Adipose tissue (tissue), 3 donors: ENCODE results near the gene CELF4. TPM values are rescaled to one million over a fixed set of nuclear protein-coding genes. Genes with fewer than 3 reads are reported as not detected.

Experiments
- H3K27ac ChIP-seq: one replicate; pipeline ENCODE4 v1.5.1; 2013; ENCODE audit warnings: low read depth, low read length
- WGBS, 3 donors: extraction: QIAGEN DNeasy Blood & Tissue Kit; methylation state at CpG; one replicate each; pipeline ENCODE4 v1.1.7; 2013; 5-methylcytosine and 5-hydroxymethylcytosine counted together
- polyA plus RNA-seq, 3 donors: library from polyadenylated mRNA; stranded (reverse); fragments of 200-250 nt; gene quantifications; one replicate each; pipeline ENCODE4 v1.2.3, GENCODE V29; 2013
- donor health status: healthy with polysubstance abuse.
- donor health status: Bipolar disorder and iron deficiency.
- donor health status: healthy.

CELF4 gene
- polyA plus RNA-seq, 3 donors = 0.07 to 2.0 (median 0.67) TPM

DNA sequence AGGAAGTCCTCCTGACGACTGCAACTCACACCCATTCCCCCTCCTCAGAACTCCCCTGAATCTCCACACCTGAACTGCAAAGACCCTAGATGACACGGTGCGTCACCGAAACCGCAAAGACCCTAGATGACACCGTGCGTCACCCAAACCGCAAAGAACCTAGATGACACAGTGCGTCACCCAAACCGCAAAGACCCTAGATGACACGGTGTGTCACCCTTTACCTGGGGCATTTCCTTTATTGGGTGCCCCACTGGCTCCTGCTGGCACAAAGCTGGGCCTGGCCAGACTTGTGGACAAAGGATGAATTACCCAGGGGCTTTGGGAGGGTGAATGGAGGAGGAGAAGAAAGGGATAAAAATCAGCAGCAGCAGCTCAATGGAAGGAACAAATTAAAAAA lies 123.8 kb downstream of the CELF4 start:
- H3K27ac ChIP-seq = no peak overlapping the region
- WGBS, 3 donors = 73 to 81% (median 79%) methylated on average over 11 of the region's 11 CpGs

DNA sequence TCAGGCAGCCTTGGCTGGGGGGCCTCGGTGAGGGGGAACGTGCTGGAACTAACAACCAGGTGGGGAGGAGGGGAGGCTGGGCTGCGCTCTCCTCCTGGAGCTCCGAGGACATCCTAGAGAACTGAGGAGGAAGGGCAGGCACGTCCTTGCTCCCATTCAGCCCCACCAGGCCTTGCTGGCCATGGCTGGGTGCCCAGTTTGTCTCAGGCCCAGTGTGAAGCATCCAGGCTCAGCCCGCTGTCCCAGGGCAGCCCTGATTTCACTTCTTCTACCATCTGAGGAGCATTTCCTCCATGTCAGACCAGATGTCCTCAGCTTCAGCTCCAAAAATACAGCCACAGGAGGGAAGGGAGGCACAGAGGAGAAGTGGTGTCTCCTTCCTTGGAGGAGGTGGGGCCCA lies 125.4 kb downstream of the CELF4 start:
- WGBS, 3 donors = 66 to 72% (median 70%) methylated on average over 6 of the region's 6 CpGs
- no peak overlapping the region for H3K27ac ChIP-seq

DNA sequence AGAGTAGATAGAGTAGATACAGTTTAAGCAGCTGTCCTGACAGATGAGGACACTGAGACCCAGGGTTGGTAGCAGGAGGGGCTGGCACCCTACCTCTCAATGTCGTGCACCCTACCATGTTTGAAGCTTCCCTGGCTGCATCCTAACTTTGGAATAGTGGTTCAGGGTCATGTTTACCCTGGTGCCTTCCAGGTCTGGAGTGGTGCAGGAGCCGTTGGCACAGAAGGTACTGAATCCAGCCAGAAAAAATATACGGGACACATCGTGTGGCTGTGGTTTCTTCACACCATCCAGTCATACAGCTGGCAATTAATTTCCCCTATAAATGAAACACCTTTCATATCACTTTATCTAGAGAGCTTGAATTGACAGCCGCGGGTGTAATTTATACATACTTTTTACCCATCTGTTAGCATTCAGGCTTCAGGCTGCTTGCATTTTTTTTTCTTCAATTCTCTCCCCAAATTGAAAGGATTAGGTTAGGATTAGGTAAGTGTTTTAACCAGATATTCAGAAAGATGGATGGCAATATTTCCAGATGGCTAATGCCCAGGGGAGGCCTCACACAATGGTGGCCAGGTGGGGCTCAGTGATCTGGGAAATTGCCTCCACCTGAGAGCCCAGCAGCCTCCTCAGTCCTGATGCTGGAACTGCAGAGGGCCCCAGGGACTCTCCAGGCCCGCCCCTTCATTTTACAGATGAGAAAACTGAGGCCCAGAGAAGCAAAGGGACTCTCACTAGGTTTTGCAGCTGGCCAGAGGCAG lies 127.0 kb downstream of the CELF4 start:
- no peak overlapping the region for H3K27ac ChIP-seq
- WGBS, 3 donors = 75 to 83% (median 81%) methylated on average over 7 of the region's 7 CpGs

DNA sequence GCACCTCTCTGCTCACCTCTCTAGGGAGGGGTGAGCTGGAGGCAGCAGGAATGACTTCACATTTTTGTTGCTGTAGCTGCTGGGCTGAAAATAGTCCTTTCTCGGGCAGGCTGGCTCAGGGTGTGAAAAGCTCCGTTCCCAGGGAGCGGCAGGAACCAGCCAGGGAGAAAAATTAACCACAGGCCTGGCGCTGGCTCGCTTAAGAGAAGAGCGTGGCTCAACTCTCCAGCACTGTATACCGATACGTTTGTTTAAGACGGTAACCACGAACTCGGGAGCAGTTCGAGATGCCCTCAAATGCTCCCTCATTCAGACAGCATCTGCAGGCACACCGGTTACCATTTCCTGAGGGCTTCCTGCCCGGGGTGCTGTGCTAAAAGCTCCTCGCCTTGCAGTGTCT lies 129.6 kb downstream of the CELF4 start:
- no peak overlapping the region for H3K27ac ChIP-seq
- 30 to 46% (median 38%) methylated on average over 15 of the region's 15 CpGs for WGBS, 3 donors

DNA sequence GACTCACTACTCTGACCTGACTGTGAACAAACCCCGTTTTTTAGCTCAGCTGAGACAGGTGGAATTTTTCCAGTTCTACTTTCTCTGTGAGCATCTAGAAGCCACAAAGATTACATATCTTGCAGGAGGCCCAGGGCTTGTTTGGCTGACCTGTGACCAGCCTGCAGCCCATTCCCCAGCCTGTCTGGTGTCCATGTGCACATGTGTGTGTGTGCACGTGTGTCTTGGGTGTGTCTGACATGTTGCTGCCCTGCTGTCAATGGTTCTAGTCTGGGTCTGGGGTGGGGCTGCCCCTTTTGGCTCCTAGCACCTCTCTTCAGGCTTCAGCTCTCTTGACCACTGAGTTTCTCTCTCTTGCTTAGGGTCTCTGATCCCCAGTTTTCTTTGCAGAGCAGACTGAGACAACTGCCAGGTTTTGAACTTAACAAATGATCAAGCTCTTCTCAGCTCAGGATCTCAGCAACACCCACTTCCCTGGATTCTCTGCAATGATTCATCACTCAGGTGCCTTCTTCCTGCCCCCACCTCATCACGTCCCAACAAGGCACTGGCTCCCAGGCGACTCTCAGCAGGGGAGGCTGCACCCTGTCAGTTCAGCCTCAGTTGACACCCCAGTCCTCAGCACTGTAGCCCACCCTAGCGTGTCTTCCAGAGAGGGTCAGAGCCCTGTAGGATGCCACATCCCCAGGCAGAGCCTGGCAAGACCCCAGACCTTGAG lies 130.3 kb downstream of the CELF4 start:
- 59 to 67% (median 63%) methylated on average over 5 of the region's 5 CpGs for WGBS, 3 donors

DNA sequence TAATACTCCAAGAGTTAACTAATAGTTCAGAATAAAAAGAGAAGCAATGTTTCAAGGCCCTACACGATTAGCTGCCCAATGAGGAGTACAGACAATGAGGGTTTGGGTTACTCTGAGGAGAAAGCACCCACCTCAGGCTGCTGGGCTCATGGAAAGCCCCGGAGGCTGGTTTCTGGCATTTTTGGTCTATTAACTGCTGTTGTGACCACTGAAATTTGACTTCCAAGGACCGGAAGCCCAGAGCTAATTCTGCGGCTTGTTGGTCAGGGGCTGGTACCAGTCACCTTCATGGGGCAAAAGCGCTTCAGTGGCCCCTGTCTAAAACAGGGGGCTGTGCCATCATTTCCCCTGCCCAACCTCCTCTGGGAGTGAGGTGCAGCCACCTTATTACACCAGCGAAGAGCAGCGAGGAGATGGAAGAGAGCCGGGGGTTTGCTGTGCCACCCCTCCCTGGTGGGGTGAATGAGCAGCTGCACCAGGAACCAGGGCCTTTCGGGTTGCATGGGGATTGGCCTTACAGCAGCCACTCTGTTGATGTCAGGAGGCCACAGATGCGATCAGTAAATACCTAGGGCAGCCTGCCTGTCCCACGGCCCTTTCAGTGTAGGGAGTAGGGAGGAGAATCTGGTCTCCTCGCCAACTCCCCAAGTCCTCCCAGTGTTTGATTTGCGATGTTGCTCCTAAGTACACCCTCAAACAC lies 131.3 kb downstream of the CELF4 start:
- 75 to 87% (median 84%) methylated on average over 13 of the region's 13 CpGs for whole genome bisulfite sequencing, 3 donors
- no peak overlapping the region for H3K27ac ChIP-seq

More for the DNA sequence above, 130.3 kb downstream of the CELF4 start:
- H3K27ac ChIP-seq = no peak overlapping the region

DNA sequence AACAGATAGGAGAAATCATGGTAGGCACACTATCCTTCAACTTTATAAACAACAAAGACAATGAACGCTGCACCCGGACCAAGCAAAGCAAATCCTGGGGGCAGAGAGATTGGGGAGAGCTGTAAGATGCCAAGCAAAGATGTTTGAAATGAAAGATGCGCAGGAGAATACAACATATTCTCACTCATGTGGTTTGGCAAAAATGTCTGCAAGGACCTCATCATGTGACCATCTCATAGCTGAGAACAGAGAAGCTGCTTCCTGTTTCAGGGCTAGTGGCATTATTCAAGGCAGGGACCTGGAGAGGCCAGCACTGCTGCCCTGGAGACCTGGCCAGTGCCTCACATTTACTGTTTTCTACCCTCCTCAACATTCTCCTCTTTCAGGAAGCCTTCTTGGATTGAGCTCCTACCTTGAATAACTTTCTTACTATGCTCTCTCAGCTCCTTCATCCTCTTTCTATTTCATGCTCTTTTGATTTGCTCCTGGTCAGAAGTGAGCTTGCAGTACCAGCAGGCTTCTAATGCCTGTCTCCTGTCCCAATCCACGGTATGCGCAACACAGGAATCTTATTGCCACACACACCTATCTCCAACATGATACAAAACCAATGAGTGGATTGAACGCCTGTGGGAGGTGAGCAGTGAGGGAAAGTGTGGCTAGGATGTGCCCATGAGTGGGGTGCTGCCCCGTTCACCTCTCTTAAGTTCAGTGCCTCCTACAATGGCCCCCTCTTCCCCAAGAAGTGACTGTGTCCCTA lies 133.0 kb downstream of the CELF4 start:
- H3K27ac ChIP-seq = no peak overlapping the region
- WGBS, 3 donors = 77 to 92% (median 90%) methylated on average over 7 of the region's 7 CpGs

DNA sequence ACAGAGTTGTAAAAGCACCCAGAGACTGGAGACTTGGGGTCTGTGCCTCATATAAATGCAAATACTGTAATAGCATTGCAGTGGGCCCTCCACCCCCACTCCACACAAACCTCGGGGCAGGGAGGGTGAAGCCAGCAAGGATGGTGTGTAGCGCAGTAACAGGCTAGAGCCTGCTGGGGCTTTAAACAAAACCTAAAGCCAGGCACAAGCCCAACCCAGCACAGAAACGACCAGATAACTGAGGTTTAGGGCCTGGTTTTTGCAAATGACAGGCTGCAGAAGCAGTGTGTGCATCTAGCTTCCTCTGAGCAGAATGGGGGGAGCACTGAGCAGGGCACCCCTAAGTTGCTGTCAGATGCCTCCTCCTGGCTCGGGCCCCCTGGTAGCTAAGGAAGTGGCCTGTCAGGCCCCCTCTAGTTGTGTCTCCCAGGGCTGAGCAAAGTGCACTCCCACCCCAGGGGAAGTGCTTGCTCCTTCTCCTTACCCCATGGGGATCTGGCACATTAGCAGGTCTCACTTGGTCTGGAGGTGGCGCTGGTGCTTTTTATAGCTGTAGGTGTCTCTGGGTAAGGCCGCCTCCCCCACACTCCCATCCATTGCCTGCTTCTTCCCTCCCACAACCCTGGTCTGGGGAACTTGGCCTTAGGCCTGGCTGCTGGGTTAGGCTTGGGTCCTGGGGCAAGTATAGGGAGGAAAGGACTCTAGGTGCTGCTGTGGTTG lies 135.1 kb downstream of the CELF4 start:
- H3K27ac ChIP-seq = no peak overlapping the region
- 63 to 75% (median 65%) methylated on average over 6 of the region's 6 CpGs for WGBS, 3 donors

DNA sequence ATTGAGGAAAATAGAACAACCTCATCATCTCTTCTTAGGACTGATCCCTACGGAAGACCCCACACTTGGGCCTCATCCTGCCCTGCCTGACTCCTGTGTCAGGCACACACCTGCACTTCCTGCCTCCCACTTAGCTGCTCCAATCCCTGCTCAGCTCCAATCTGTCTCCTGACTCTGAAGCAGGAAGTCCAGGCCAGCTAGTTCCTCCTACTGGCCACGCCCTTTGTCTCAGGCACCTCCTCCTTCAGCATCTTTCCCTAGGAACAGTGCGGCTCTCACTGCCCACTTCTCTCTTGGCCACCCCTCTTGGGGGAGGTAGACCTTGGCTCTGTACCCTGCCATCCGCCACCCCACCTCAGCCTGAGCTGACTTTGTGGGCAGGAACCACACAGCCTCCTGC lies 135.8 kb downstream of the CELF4 start:
- no peak overlapping the region for H3K27ac ChIP-seq
- WGBS, 3 donors = 79 to 85% (median 81%) methylated on average over 4 of the region's 4 CpGs

DNA sequence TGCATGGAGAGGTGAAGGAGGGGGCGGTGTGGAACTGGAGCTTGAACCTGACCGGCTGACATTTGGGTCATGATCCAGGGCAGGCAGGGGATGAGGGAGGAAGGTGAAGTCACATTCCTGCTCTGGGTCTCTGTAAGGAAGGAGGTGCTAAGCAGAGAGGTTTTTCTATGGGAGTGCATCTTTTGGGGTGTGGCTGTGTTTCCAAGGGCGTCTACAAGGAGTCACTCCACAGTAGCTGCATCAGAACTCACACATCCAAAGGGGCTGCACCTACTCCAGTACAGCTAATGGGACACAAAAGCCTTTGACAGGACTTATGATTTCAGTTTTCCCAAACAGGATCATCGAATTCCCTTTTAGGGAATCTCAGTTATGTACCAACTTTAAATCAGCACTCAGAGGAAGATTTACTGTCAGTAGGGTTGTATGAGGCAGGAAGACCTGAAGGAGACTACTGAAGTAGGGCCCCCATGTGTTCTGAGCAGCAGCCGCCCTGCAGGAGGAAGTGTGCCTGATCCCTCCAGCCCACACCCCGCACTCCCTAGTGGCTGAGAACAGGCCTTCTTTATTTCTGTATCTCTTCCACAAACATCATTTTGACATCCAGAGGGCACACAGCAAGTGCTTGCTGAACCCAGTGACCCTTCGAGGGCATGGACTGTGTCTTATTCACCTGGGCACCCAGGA lies 137.2 kb downstream of the CELF4 start:
- WGBS, 3 donors = 73 to 80% (median 78%) methylated on average over 7 of the region's 7 CpGs
- H3K27ac ChIP-seq = no peak overlapping the region

DNA sequence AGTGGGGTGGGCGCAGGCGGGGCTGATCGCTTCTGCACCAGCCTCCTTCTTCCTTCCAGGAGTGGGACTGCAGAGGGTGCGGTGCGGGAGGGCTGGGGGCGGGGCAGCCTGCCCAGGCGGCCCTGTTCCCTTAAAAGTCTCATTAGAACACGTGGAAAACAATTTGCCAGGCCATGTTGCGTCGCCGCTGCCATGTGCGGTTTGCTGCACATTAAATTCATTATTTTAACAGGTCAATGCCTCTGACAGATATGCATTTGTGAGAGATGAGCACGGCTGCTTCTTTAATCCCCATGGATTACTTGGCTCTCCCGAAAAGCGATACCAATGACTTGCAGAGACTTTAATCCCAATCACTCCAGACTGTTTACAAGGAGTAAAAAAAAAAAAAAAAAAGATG lies 139.0 kb downstream of the CELF4 start:
- H3K27ac ChIP-seq = no peak overlapping the region
- 78 to 84% (median 83%) methylated on average over 15 of the region's 15 CpGs for WGBS, 3 donors

DNA sequence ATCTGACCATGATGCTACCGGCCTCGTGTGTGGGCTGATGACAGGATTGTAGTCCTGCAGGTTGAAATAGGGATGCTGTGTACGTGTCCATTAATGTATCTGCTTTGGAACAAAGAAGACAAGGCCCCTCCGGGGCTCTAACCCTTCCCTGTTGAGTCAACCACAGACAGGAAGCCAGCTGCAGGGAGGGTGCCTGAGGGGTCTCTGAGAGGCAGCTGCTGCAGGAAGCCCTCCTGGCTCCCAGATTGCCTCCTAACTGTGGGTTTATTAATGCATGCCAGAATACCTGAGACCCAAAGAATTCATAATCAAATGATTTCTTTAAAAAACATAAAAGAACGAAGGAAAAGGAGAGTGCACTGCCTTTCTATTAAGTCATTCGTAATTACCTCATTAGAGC lies 140.4 kb downstream of the CELF4 start:
- H3K27ac ChIP-seq = no peak overlapping the region
- WGBS, 3 donors = 68 to 71% (median 70%) methylated on average over 6 of the region's 6 CpGs

DNA sequence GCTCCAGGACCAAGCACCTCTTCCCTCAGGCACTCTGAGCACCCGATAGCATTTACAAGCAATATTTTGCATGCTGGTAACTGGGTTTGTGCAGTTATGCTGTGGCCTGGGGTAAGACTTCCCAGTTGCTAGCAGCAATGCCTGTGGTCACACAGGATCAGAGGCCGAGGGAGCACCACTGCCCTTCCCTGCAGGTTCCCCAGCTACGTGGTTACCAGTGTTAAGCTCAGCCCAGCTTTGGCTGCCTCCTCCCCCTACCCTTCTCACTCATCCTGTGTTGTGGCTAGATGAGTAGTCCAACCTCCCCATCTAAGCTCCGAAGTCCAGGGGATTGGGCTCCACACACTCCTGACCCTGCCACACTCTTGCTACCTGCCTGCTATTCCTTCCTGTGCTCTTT lies 141.1 kb downstream of the CELF4 start:
- 70 to 86% (median 78%) methylated on average over 4 of the region's 4 CpGs for WGBS, 3 donors
- H3K27ac ChIP-seq = no peak overlapping the region

DNA sequence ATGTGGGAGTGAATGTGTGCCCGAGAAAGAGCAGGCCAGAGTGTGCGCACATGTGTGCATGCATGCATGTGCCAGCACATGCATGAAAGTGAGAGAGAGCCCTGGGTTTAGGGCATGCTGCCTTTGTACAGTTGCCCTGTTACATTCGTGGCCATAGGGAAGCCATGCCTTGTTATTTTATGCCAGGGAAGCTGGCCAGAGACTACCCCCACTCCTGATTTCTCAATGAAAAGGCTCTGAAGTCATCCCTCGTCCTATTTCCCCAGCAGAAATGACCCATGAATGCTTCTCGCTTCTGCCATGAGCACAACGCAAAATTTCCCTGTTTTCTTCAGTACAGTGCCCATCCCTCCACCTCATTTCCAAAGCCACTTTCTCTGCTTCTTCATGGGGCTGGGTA lies 143.0 kb downstream of the CELF4 start:
- H3K27ac ChIP-seq = no peak overlapping the region
- WGBS, 3 donors = 68 to 76% (median 72%) methylated on average over 6 of the region's 6 CpGs

DNA sequence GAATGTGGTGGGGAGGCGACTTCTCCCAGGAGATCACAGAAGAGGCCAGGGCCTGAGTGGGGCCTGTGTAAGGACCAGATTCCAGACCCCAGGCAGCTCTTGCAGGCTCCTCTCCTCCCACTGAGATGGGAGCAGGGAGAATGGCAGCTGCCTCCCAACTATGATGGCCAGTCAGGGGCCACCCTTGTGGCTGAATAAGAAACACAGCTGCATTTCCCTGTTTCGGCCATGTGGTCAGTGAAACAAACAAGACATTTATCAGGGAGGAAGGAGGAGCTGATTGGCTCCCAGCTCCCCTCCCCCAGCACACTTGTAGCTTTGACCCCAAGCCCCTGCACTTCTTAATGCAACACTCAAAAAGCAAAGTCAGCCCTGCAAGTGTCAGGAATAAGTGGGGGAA lies 143.5 kb downstream of the CELF4 start:
- H3K27ac ChIP-seq = no peak overlapping the region
- WGBS, 3 donors = 52 to 75% (median 66%) methylated on average over 2 of the region's 2 CpGs

DNA sequence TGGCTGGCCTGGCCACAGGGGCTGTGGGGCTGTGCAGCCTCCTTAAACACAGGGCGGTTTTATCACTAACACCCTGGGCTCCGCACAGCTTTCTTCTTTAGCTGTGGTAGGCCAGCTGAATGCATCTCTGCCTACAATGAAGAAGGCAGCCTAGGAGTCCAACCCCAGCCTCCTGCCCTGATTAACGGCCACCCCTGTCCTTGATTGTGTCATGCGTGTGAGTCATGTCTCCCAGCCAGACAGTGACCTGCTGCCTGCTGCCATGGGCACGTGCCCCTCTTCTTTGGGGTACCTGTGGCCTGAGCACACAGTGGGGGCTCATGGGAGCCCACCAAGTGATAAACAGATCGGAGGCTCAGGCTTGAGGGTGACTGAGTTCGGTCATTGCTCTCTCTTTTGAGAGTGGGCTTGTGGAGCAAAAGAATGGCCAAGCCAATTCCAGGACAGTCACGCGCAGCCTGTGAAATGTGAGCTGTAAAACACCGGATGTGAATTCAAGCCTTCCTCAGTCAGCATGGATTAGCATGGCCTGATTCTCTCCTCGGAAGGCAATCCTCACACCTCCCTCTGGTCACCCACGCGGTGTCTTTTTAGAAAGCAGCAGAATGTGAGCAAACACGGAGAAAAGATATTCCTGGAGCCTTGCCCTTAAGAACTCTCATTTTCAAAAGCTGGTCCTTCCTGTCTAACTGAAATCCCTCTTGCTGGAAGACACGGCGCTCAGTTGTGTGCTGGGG lies 144.1 kb downstream of the CELF4 start:
- 66 to 81% (median 71%) methylated on average over 16 of the region's 16 CpGs for WGBS, 3 donors
- H3K27ac ChIP-seq = no peak overlapping the region

DNA sequence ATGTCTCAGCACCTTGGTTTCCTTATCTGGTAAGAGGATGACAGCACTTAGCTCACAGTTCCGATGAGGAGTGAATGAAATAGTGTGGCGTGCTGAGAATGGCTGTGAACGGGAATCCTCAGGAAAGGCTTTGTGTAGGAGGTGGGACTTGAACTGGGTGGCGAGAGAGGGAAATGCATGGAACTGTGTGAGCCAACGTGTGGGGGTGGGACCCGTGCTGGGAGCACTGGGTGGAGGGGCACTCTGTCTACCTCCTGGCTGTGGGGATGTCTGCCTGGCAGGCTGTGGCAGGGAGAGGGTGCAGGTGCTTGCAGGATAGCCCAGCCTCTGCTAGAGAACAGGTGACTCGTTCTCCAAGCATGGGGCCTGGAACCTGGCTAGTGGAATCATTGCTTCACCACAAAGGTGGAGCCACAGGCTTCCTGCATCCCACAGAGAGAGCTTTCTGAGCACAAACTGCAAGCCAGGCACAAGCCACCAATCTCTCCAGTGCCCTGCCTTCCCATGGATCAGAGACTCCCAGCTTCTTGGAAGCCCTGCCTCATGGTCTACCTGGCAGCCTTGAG lies 145.2 kb downstream of the CELF4 start:
- no peak overlapping the region for H3K27ac ChIP-seq
- 80 to 92% (median 83%) methylated on average over 7 of the region's 7 CpGs for WGBS, 3 donors
